SK-N-SH treated with all-trans-retinoic acid at 6 μM for 48 hours (cell line): ENCODE measurements around the gene TMEM25.

Experiments used
- ATAC-seq: fragments of 200-7000 bp; cut with Tn5 transposase; 3 replicates; pipeline ENCODE4 v1.9.1; 2020; ENCODE audit warnings: mild to moderate bottlenecking, moderate library complexity
- ARNTL ChIP-seq: fragments of 450-650 bp; formaldehyde crosslinking; IDR thresholded peaks from 2 replicates; pipeline ENCODE4 v1.5.0; 2020; ENCODE audit warnings: low read depth, mild to moderate bottlenecking, moderate library complexity, borderline replicate concordance
- BACH2 ChIP-seq: fragments of 250-450 bp; sonication (Bioruptor Pico); IDR thresholded peaks from 2 replicates; pipeline ENCODE4 v1.9.0; 2021; ENCODE audit warnings: mild to moderate bottlenecking, borderline replicate concordance
- CREB5 ChIP-seq: fragments of 250-450 bp; sonication (Bioruptor Pico); IDR thresholded peaks from 2 replicates; pipeline ENCODE4 v1.5.1; 2020; ENCODE audit warnings: low read depth, mild to moderate bottlenecking, moderate library complexity
- CSRNP3 ChIP-seq: fragments of 250-450 bp; sonication (Bioruptor Pico); IDR thresholded peaks from 2 replicates; pipeline ENCODE4 v1.5.1; 2021; ENCODE audit warnings: mild to moderate bottlenecking, moderate library complexity
- ESRRG ChIP-seq: fragments of 250-450 bp; sonication (Bioruptor Pico); IDR thresholded peaks from 2 replicates; pipeline ENCODE4 v1.6.1; 2021; ENCODE audit warnings: mild to moderate bottlenecking
- GLIS3 ChIP-seq: fragments of 250-450 bp; sonication (Bioruptor Pico); IDR thresholded peaks from 2 replicates; pipeline ENCODE4 v1.5.0; 2020; ENCODE audit warnings: mild to moderate bottlenecking, moderate library complexity
- ISL1 ChIP-seq: fragments of 250-450 bp; sonication (Bioruptor Pico); IDR thresholded peaks from 2 replicates; pipeline ENCODE4 v2.1.2; 2022; ENCODE audit warnings: mild to moderate bottlenecking, moderate library complexity
- OSR1 ChIP-seq: fragments of 250-450 bp; sonication (Bioruptor Pico); IDR thresholded peaks from 2 replicates; pipeline ENCODE4 v1.8.0; 2022; ENCODE audit warnings: moderate library complexity, mild to moderate bottlenecking, inconsistent platforms
- PATZ1 ChIP-seq: fragments of 250-450 bp; sonication (Bioruptor Pico); IDR thresholded peaks from 2 replicates; pipeline ENCODE4 v1.8.0; 2020; ENCODE audit warnings: mild to moderate bottlenecking, moderate library complexity, borderline replicate concordance
- POU6F1 ChIP-seq: fragments of 250-450 bp; sonication (Bioruptor Pico); IDR thresholded peaks from 2 replicates; pipeline ENCODE4 v1.8.0; 2021; ENCODE audit warnings: low read depth, mild to moderate bottlenecking, moderate library complexity, borderline replicate concordance
- RARB ChIP-seq: fragments of 250-450 bp; sonication (Bioruptor Pico); IDR thresholded peaks from 2 replicates; pipeline ENCODE4 v1.8.0; 2021; ENCODE audit warnings: mild to moderate bottlenecking, moderate library complexity
- SNAI2 ChIP-seq: fragments of 250-450 bp; sonication (Bioruptor Pico); IDR thresholded peaks from 2 replicates; pipeline ENCODE4 v1.5.0; 2020; ENCODE audit warnings: mild to moderate bottlenecking, moderate library complexity
- TCF4 ChIP-seq: fragments of 250-450 bp; sonication (Bioruptor Pico); IDR thresholded peaks from 2 replicates; pipeline ENCODE4 v1.8.0; 2021; ENCODE audit warnings: mild to moderate bottlenecking, moderate library complexity, borderline replicate concordance
- TOX ChIP-seq: fragments of 250-450 bp; sonication (Bioruptor Pico); IDR thresholded peaks from 2 replicates; pipeline ENCODE4 v1.8.0; 2021; ENCODE audit warnings: mild to moderate bottlenecking, moderate library complexity, borderline replicate concordance
- TSHZ2 ChIP-seq: fragments of 250-450 bp; sonication (Bioruptor Pico); IDR thresholded peaks from 2 replicates; pipeline ENCODE4 v1.5.0; 2020; ENCODE audit warnings: mild to moderate bottlenecking, moderate library complexity
- ZC3H10 ChIP-seq: fragments of 250-450 bp; sonication (Bioruptor Pico); IDR thresholded peaks from 2 replicates; pipeline ENCODE4 v1.5.1; 2021; ENCODE audit warnings: mild to moderate bottlenecking, moderate library complexity
- ZFP3 ChIP-seq: fragments of 250-450 bp; sonication (Bioruptor Pico); IDR thresholded peaks from 2 replicates; pipeline ENCODE4 v1.5.0; 2020; ENCODE audit warnings: mild to moderate bottlenecking, moderate library complexity
- ZFP30 ChIP-seq: fragments of 450-650 bp; formaldehyde crosslinking; IDR thresholded peaks from 2 replicates; pipeline ENCODE4 v1.5.0; 2022; ENCODE audit warnings: mild to moderate bottlenecking, moderate library complexity
- ZNF565 ChIP-seq: fragments of 450-650 bp; formaldehyde crosslinking; conservative IDR thresholded peaks from 2 replicates; pipeline ENCODE4 v1.5.0; 2020; ENCODE audit warnings: low read depth, mild to moderate bottlenecking, moderate library complexity
- ZNF70 ChIP-seq: fragments of 450-650 bp; formaldehyde crosslinking; IDR thresholded peaks from 2 replicates; pipeline ENCODE4 v1.5.0; 2020; ENCODE audit warnings: mild to moderate bottlenecking, moderate library complexity
- ZNF8 ChIP-seq: fragments of 450-650 bp; formaldehyde crosslinking; IDR thresholded peaks from 2 replicates; pipeline ENCODE4 v1.5.0; 2020; ENCODE audit warnings: mild to moderate bottlenecking, moderate library complexity

Gene TMEM25

GRCh38 chr11:118519549-118519948 is 11.4 kb upstream of the TMEM25 start:
- no peak for ATAC-seq
- TF ChIP-seq SNAI2 (CRISPR knock-in tag) (no peak), TOX (CRISPR knock-in tag) (no peak), ZFP30 (no peak), OSR1 (CRISPR knock-in tag) (no peak), ARNTL (CRISPR knock-in tag) (no peak), CREB5 (CRISPR knock-in tag) (no peak), RARB (no peak), POU6F1 (CRISPR knock-in tag) (no peak), TSHZ2 (no peak), ESRRG (no peak), BACH2 (CRISPR knock-in tag) (no peak), ZFP3 (CRISPR knock-in tag) (no peak), ZNF70 (CRISPR knock-in tag) (no peak), ZNF8 (CRISPR knock-in tag) (no peak), CSRNP3 (CRISPR knock-in tag) (no peak), GLIS3 (CRISPR knock-in tag) (no peak), TCF4 (CRISPR knock-in tag) (no peak), ISL1 (CRISPR knock-in tag) (no peak), ZNF565 (CRISPR knock-in tag) (no peak)

- ATAC-seq: no peak
Measured at GRCh38 chr11:118521892-118522311, 9.1 kb upstream of the TMEM25 start.

More at GRCh38 chr11:118521892-118522311, 9.1 kb upstream of the TMEM25 start:
- TF ChIP-seq ZNF70 (CRISPR knock-in tag) (no peak), PATZ1 (CRISPR knock-in tag) (no peak), OSR1 (CRISPR knock-in tag) (no peak), RARB (no peak), ZC3H10 (CRISPR knock-in tag) (no peak), TOX (CRISPR knock-in tag) (no peak), GLIS3 (CRISPR knock-in tag) (no peak), CSRNP3 (CRISPR knock-in tag) (no peak), POU6F1 (CRISPR knock-in tag) (no peak), TSHZ2 (no peak), ESRRG (no peak), ISL1 (CRISPR knock-in tag) (no peak)
